CD4-positive, alpha-beta T cell treated with Interferon alpha-2 for 1 hour (primary cell): ENCODE measurements around the gene PLA1A.
"Not testable (repeated sequence)": the region's sequence is repeated elsewhere in the genome, so short reads cannot be mapped to it uniquely, and the experiment has no call there.

Experiments used
- DNase-seq, 2 donors: peaks; one replicate each; pipeline ENCODE4 v3.0.0-alpha.2; 2020 to 2022

Gene PLA1A

GRCh38 chr3:119579366-119580066, 18.2 kb upstream of the PLA1A start, which contains the start of gene ADPRH:
Gene ADPRH, plus strand, starts transcription at chr3:119579492. Its CDS starts 2,678 bp downstream, at chr3:119582170.
- DNase-seq = peak; percentile 58 to 68

GRCh38 chr3:119580067-119580760, 17.5 kb upstream of the PLA1A start:
- DNase-seq = peak; percentile 28 to 47

GRCh38 chr3:119582178-119582577, 15.5 kb upstream of the PLA1A start:
- DNase-seq = peak in 1 of 2 donors; percentile 22

- DNase-seq = no peak
These were observed 12.5 kb upstream of the PLA1A start for GRCh38 chr3:119585208-119585607.

- no peak for DNase-seq
These were observed 11.7 kb upstream of the PLA1A start for GRCh38 chr3:119585856-119586570.

- DNase-seq = no peak
These were observed 10.9 kb upstream of the PLA1A start for GRCh38 chr3:119586733-119587172.

GRCh38 chr3:119588112-119588511, 9.6 kb upstream of the PLA1A start:
- peak; percentile 24 to 63 for DNase-seq

- peak in 1 of 2 donors; percentile 31 for DNase-seq
These were observed 8.4 kb upstream of the PLA1A start for GRCh38 chr3:119589102-119589773.

- no peak for DNase-seq
These were observed 7.0 kb upstream of the PLA1A start for GRCh38 chr3:119590706-119591105.

GRCh38 chr3:119592861-119593260, 4.8 kb upstream of the PLA1A start:
- DNase-seq = no peak

GRCh38 chr3:119594066-119594465, 3.6 kb upstream of the PLA1A start:
- no peak for DNase-seq

GRCh38 chr3:119594929-119595328, 2.8 kb upstream of the PLA1A start:
- not testable (repeated sequence) for DNase-seq

GRCh38 chr3:119595639-119596334, 1.9 kb upstream of the PLA1A start:
- no peak for DNase-seq

- no peak for DNase-seq
These were observed 1.3 kb upstream of the PLA1A start for GRCh38 chr3:119596398-119596797.

GRCh38 chr3:119598410-119599098, 869 bp downstream of the PLA1A start:
- no peak for DNase-seq

GRCh38 chr3:119599558-119600174, 2.0 kb downstream of the PLA1A start:
- no peak for DNase-seq

GRCh38 chr3:119600732-119601131, 3.0 kb downstream of the PLA1A start:
- DNase-seq = peak; percentile 12 to 32

- DNase-seq = no peak
These were observed 3.5 kb downstream of the PLA1A start for GRCh38 chr3:119601154-119601553.

GRCh38 chr3:119602676-119603075, 5.0 kb downstream of the PLA1A start:
- DNase-seq = no peak

- no peak for DNase-seq
These were observed 7.2 kb downstream of the PLA1A start for GRCh38 chr3:119604878-119605277.

- DNase-seq = no peak
These were observed 10.8 kb downstream of the PLA1A start for GRCh38 chr3:119608405-119609000.
